Left ventricle myocardium inferior (tissue), 1 donor: ENCODE data around the gene DCDC2. TPM values are rescaled to one million over a fixed set of nuclear protein-coding genes. Genes with fewer than 3 reads are reported as not detected.
"Not testable (repeated sequence)": the region's sequence is repeated elsewhere in the genome, so short reads cannot be mapped to it uniquely, and the experiment has no call there.

Experiments
- DNase-seq: peaks from one replicate; pipeline ENCODE4 v3.0.0-alpha.2; 2020
- H3K27ac ChIP-seq: fragments of 200-600 bp; replicated peaks from 2 replicates; pipeline ENCODE4 v1.8.0; 2021
- H3K27me3 ChIP-seq: fragments of 200-600 bp; 2 replicates; pipeline ENCODE4 v1.8.0; 2021; ENCODE audit warnings: low read depth
- H3K36me3 ChIP-seq: fragments of 200-600 bp; 2 replicates; pipeline ENCODE4 v1.8.0; 2021
- H3K4me1 ChIP-seq: fragments of 200-600 bp; 2 replicates; pipeline ENCODE4 v1.8.0; 2021
- H3K4me3 ChIP-seq: fragments of 200-600 bp; 2 replicates; pipeline ENCODE4 v1.8.0; 2021; ENCODE audit warnings: mild to moderate bottlenecking, moderate library complexity
- H3K9me3 ChIP-seq: fragments of 200-600 bp; replicated peaks from 2 replicates; pipeline ENCODE4 v1.8.0; 2021
- intact Hi-C: fragments of 100-400 bp; cut with micrococcal nuclease; formaldehyde crosslinking; loops from one replicate; pipeline ENCODE4 v1.11.0; 2022
- total RNA-seq: library from RNA; stranded (reverse); fragmentation: NEBNext Ultra II Directional; extraction: Animal tissue kit (Norgen Biotek cat#: 25700); gene quantifications from one replicate; pipeline ENCODE4 v1.2.1, GENCODE V29; 2021
- TF ChIP-seq, protein P1 (sequence below): fragments of 200-600 bp; IDR thresholded peaks from 2 replicates; pipeline ENCODE4 v1.8.0; 2021; ENCODE audit warnings: antibody characterized with exemption, mild to moderate bottlenecking, borderline replicate concordance
- donor health status: DM: no; HTN: yes; CAD: no; lungs with severe emphysema.

DCDC2 gene
- total RNA-seq, 1 donor from 2014 or later, result not detected

DNA sequence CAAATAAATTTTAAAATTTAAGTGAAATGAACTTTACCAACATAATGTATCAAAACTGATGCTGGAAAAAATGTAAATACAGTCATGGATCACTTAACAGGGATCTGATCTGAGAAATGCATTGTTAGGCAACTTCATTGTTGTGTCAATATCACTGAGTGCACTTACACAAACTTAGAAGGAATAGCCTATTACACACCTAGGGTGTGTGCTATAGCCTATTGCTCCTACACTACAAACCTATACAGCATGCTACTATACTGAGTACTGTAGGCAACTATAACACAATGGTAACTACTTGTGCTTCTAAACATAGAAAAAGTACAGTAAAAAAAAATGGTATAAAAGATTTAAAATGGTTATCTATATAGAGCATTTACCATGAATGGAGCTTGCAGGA is 104.5 kb downstream of the DCDC2 start:
- no peak overlapping the region for H3K4me3 ChIP-seq
- no peaks in the 10 kb centered on the region for H3K4me1 ChIP-seq
- H3K27ac ChIP-seq, result no peak overlapping the region
- no peak for DNase-seq
- H3K27me3 ChIP-seq, result peaks cover 19% of the 10 kb centered on the region
- H3K9me3 ChIP-seq, result peaks cover 19% of the 10 kb centered on the region
- no peaks in the 10 kb centered on the region for H3K36me3 ChIP-seq
- intact Hi-C loops, result no loop called here
- TF ChIP-seq, protein P1, sequence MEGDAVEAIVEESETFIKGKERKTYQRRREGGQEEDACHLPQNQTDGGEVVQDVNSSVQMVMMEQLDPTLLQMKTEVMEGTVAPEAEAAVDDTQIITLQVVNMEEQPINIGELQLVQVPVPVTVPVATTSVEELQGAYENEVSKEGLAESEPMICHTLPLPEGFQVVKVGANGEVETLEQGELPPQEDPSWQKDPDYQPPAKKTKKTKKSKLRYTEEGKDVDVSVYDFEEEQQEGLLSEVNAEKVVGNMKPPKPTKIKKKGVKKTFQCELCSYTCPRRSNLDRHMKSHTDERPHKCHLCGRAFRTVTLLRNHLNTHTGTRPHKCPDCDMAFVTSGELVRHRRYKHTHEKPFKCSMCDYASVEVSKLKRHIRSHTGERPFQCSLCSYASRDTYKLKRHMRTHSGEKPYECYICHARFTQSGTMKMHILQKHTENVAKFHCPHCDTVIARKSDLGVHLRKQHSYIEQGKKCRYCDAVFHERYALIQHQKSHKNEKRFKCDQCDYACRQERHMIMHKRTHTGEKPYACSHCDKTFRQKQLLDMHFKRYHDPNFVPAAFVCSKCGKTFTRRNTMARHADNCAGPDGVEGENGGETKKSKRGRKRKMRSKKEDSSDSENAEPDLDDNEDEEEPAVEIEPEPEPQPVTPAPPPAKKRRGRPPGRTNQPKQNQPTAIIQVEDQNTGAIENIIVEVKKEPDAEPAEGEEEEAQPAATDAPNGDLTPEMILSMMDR, result no peak

DNA sequence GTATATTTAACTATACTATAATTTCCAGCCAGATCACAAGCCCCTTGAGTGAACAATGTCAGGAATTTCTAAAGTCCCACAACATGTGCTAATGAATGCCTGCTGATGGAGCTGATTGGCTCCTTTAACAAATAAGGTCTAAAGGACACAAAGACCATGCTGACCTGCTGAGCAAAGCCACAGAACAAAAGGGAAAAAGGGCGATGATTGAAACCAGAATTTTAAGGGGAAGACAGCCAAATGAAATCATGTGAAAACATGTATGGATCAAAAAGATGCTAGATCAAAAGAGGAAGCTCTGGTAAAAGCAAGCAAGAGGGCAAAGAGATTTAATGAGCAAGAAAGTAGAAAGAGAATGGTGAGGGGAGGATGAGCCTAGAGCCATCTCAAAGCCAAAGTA is 105.6 kb downstream of the DCDC2 start:
- Histone ChIP-seq H3K36me3 (no peaks in the 10 kb centered on the region), H3K9me3 (peaks cover 19% of the 10 kb centered on the region), H3K4me1 (no peaks in the 10 kb centered on the region), H3K4me3 (no peak overlapping the region), H3K27me3 (peaks cover 17% of the 10 kb centered on the region), H3K27ac (no peak overlapping the region)
- DNase-seq, result no peak
- TF ChIP-seq, protein P1, result no peak
- intact Hi-C loops, result no loop called here

DNA sequence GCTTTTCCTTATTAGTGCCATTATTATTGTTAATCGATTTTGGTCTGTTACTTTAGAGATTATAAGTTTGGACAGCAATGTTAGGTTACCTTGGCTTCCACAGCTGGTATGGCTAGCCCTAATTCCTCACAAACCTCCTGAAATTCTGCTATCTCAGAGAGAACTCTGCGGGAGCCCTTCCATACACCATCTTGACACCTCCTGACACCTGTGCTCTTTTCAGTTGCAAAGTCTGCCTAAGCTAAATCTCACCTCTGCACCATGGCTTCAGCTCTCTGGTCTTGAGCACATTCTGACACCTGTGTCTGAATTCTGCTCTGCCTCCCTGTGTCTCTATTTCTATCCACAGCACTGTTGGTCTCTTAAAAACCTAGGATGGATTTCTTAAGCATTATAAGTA is 106.5 kb downstream of the DCDC2 start:
- no peak overlapping the region for H3K4me3 ChIP-seq
- no peaks in the 10 kb centered on the region for H3K36me3 ChIP-seq
- TF ChIP-seq, protein P1, result no peak
- peaks cover 19% of the 10 kb centered on the region for H3K9me3 ChIP-seq
- no peak overlapping the region for H3K27ac ChIP-seq
- H3K27me3 ChIP-seq, result peaks cover 23% of the 10 kb centered on the region
- no peak for DNase-seq
- no peaks in the 10 kb centered on the region for H3K4me1 ChIP-seq
- intact Hi-C loops, result no loop called here

DNA sequence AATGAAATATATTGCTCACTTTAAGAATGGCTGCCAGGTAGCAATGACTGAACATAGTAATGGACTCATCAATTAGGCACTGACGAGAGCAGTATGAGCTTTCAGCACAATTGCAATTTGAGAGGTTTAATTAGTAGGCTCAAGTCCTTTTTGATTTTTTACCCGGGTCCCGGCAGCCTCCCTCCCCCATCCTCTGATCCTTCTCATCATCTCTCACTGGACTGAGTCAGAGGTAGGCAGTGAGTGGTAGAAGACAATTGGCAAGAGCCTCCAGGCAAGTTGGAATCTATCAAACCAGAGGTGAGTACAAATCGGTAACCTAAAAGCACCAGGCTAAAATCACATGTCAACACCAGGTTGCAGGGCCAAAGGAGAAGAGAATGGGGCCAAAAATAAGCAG is 107.9 kb downstream of the DCDC2 start:
- intact Hi-C loops, result no loop called here
- TF ChIP-seq, protein P1, result no peak
- Histone ChIP-seq H3K27ac (no peak overlapping the region), H3K4me3 (no peak overlapping the region), H3K4me1 (no peaks in the 10 kb centered on the region), H3K9me3 (peaks cover 16% of the 10 kb centered on the region), H3K27me3 (peaks cover 24% of the 10 kb centered on the region), H3K36me3 (no peaks in the 10 kb centered on the region)
- DNase-seq, result no peak

DNA sequence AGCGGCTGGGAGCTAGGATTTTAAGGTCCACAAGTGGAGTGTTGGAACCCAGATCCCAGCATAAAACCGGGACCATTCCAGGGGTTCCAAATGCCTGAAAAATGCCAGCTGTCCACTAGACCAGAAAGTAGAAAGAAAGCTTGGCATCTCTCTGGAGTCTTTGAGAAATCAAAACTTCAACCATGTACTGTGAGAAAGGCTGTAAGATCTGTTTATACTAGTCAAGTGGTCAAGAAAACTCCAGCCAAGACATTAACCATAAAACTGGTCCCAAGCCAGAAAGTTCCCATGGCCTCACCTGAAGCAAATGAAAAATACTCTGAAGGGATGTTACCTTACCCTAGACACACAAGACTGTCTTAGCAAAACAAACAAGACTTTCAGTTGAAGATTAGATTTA is 112.6 kb downstream of the DCDC2 start:
- H3K4me1 ChIP-seq, result no peaks in the 10 kb centered on the region
- intact Hi-C loops, result no loop called here
- peaks cover 25% of the 10 kb centered on the region for H3K27me3 ChIP-seq
- no peak overlapping the region for H3K27ac ChIP-seq
- DNase-seq, result no peak
- no peaks in the 10 kb centered on the region for H3K36me3 ChIP-seq
- TF ChIP-seq, protein P1, result no peak
- H3K9me3 ChIP-seq, result no peaks in the 10 kb centered on the region
- H3K4me3 ChIP-seq, result no peak overlapping the region

DNA sequence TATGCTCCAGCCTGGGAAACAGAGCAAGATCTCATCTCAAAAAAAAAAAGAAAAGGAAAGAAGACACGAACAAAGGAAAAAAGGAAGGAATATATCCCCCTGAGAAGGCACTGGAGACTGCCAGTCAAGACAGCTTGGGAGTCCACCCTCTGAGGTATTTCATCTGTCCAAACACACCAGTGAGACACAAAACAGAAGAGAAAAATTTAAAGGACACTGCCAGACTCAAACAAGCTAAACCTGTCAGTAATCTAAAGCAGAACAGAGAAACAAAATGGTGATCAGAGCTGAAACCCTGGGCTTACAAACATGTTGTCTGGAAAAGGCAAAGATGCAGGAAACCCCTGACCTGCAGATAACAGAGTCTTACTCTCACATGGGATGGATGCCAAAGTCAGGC is 114.9 kb downstream of the DCDC2 start:
- TF ChIP-seq, protein P1, result no peak
- peaks cover 25% of the 10 kb centered on the region for H3K27me3 ChIP-seq
- H3K4me3 ChIP-seq, result no peak overlapping the region
- no peaks in the 10 kb centered on the region for H3K4me1 ChIP-seq
- intact Hi-C loops, result no loop called here
- no peaks in the 10 kb centered on the region for H3K36me3 ChIP-seq
- H3K27ac ChIP-seq, result no peak overlapping the region
- no peaks in the 10 kb centered on the region for H3K9me3 ChIP-seq
- DNase-seq, result no peak

DNA sequence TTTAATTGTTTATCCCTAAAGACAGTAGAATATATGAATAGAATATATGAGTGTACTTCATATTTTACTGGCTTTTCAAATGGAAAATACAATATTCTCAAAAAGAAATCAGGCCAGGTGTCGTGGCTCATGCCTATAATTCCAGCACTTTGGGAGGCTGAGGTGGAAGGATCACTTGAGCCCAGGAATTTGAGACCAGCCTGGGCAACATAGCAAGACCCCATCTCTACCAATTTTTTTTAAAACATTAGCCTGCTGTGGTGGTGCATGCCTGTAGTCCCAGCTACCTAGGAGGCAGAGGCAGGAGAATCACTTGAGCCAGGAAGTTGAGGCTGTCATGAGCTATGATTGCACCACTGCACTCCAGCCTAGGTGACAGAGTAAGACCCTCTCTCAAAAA is 116.1 kb downstream of the DCDC2 start:
- H3K9me3 ChIP-seq, intact Hi-C loops, H3K4me3 ChIP-seq, DNase-seq, H3K36me3 ChIP-seq, H3K4me1 ChIP-seq, H3K27ac ChIP-seq: not testable (repeated sequence)
- H3K27me3 ChIP-seq, result peaks cover 14% of the 10 kb centered on the region
